ENCODE measurements around the gene JPH3.
"Not testable (repeated sequence)": the region's sequence is repeated elsewhere in the genome, so short reads cannot be mapped to it uniquely, and the experiment has no call there.

JPH3 gene

DNA sequence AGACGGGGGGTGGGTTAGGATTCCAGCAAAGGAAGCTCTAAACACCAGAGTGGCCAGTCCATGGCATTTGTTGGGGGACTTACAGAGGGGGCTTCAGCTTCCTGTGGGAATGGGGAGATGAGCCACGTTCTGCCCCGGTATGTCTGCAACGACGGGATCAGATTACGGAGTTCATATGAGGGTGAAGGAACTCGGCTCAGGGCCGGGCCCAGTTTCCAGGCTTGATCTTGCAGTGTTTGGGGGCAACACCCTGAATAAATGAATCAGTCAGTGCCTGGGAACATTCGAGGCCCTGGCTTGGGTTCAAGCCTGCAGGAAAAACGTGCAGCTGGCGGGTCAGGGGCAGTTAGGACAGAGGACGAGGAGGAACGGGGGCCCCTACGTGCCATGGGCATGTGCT, 54.0 kb downstream of the JPH3 start:
- no peak for DNase-seq

GRCh38 chr16:87657621-87658192, 55.4 kb downstream of the JPH3 start:
- peak; percentile 9 for DNase-seq

- DNase-seq: peak; percentile 88
Measured at GRCh38 chr16:87658564-87659225, 56.4 kb downstream of the JPH3 start.

- no peak for DNase-seq
Measured at GRCh38 chr16:87661561-87661960, 59.3 kb downstream of the JPH3 start.

GRCh38 chr16:87662254-87663204, 60.2 kb downstream of the JPH3 start:
- no peak for DNase-seq

DNA sequence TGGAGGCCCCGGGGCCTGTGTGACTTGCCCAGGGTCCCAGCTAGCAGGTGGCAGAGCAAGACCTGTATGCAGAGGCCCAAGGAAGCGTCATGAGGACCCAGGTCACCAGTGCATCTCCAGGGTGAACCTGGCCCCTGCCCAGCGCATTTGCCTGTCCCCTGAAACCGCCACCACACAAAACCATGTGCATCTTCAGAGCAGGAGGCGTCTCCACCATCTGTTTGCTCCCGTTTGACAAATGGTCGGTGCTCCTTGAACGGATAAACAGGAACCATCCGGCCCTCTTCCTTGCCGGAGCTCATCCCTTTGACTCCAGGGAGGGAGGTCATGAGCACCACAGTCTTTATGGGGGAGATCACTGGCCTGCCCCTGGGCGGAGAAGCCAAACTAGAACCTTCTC, 62.5 kb downstream of the JPH3 start:
- DNase-seq: no peak

GRCh38 chr16:87665193-87665592, 62.9 kb downstream of the JPH3 start:
- no peak for DNase-seq

DNA sequence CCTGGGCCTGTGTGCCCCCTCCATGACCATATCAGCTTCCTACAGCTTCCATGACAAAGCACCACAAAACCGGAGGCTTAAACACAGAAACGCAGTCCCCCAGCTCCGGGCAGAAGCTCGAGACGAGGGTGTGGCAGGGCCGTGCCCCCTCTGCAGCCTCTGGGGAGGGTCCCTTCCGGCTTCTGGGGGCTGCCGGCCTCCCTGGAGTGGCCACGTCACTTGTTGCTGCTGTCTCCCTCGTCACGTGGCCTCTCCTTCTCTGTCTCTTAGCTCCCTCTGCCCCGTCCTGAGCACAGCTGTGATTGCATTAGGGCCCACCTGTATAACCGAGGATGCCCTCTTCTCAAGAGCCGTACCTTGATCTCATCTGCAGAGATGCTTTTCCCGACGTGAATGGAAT, 64.6 kb downstream of the JPH3 start:
- DNase-seq: no peak

GRCh38 chr16:87667443-87667842, 65.1 kb downstream of the JPH3 start:
- no peak for DNase-seq

GRCh38 chr16:87667946-87668345, 65.6 kb downstream of the JPH3 start:
- no peak for DNase-seq

DNA sequence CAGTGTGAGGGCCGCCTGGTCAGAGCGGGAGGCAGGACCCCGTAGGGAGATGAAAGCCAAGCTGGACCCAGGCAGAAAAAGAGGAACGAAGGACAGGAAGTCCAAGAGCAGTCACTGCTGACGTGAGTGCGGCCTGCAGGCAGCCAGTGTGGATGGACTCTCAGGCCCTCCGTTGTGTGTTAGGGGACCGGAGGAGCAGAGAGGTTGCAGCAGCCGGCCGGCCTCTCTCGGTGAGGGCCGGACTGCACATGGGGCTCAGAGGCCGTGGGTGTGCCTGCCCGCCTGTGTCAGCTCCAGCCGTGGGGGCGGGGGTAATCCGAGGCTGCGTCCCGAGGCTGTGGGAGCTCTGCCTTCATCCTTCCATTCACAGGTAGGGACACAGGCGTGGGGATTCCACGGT, 67.4 kb downstream of the JPH3 start:
- no peak for DNase-seq

DNA sequence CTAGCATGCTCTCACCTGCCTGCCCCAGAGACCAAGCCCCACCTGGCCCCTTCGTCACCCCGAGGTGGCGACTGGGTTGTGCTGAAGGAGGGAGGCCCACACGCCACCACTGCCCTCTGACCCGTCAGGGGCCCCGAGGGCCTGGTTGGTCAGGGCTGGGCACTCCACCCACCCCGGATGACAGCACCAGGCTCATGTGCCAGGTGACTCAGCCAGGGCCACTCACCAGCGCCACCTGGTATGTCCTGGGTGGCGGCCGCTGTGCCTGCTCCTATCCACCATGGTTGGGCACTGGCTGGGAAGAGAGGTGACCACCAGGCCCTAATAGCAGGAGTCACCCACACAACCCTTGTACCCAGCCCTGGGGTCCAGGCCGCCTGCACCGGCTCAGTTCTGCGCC, 68.9 kb downstream of the JPH3 start:
- no peak for DNase-seq

DNA sequence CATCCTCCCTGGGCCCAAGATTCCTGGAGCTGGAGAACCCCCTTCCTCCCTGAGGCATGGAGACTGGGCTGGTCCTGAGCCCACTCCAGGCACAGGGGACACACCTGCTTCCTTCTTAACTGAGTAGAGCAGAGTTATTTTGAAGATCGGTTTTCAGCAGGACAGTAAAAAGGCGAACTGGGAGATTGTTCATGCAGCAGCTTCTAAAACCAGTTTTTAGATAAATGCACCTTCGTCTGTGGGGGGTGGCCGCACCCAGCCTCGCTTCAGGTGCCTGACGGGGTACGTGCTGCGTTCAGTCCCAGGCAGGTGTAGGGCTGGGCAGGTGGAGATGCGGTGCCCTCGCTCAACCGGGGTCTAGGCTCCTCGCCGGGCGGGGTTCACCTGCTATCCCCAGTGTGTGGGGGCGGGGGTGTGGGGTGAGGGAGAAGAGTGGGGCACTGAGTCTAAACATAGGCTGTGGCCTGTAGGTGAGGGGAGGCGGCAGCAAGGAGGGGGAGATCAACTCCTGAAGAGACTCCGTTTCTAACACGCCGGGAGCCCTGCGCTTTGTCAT, 69.5 kb downstream of the JPH3 start:
- DNase-seq: no peak

DNA sequence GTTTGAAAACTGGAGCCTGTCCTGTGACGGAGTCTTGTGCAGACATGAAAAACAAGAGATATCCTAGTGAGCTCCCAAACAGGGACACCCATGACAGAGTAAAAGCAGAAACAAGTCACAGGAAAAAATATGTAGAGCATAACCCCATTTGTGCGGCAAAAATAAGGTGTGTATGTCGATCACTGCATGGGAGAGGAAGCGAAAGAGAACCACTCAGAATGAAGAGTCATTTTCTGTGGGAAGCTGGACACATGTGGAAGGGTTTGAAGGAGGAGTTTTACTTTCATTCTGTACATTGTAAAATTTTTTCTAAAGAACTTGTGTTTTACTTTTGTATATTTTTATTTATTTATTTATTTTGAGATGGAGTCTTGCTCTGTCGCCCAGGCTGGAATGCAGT, 72.1 kb downstream of the JPH3 start:
- no peak for DNase-seq

DNA sequence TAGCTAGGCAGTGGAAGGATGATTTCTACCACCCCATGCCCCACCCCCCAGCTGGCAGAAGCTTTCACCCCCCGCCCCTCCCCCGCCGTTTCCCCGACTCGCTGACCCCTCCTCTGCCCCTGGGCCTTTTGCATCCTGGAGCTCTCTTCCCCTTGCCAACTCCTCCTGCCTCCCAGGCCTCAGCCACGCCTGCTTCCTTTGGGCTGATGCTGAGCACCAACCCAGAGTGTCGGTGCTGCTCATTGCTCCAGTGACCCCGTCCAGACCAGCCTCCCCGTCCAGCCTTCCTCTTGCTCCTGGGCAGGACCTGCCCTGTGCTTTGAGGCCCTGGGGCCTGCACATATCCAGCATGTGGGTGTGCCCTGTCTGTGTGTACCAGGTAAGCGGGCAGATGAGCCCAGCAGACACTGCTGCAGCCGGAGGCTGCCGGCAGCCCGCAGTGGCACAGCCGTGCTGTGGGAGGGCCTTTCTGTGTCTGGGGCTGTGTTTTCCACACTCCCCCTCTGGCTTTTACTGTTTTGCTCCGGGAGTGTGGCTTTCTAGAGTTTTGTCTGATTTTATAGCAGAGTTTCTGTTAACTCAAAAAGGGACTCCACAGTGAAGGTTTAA, 72.9 kb downstream of the JPH3 start:
- DNase-seq: no peak

DNA sequence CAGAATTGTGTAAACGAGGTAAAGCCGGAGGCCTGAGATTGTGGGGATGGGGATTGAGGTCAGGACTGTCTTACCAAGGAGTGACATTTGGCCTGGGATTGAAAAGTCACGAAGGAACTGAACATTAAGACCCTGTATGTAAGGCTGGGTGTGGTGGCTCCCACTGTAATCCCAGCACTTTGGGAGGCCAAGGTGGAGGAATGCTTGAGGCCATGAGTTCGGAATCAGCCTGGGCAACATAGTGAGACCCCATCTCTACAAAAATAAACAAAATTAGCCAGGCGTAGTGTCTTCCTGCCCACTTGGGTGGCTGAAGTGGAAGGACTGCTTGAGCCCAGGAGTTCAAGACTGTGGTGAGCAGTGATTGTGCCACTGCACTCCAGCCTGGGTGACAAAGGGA, 75.5 kb downstream of the JPH3 start:
- DNase-seq: no peak

DNA sequence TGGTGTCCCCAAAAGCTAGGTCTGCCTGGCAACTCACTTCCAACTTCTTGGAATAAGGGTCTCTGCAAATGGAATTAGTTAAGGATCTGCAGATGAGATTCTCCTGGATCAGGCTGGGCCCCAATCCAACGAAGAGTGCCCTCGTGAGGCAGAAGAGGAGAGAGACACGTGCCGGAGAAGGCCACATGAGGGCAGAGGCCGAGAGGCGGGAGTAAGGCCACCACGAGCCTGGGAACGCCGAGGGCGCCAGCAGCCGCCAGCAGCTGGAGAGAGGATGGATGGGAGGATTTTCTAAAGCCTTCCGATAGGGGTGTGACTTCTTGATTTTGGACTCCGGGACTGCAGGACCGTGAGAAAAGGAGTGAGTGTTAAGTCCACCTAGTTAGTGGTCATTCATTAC, 76.3 kb downstream of the JPH3 start:
- no peak for DNase-seq

DNA sequence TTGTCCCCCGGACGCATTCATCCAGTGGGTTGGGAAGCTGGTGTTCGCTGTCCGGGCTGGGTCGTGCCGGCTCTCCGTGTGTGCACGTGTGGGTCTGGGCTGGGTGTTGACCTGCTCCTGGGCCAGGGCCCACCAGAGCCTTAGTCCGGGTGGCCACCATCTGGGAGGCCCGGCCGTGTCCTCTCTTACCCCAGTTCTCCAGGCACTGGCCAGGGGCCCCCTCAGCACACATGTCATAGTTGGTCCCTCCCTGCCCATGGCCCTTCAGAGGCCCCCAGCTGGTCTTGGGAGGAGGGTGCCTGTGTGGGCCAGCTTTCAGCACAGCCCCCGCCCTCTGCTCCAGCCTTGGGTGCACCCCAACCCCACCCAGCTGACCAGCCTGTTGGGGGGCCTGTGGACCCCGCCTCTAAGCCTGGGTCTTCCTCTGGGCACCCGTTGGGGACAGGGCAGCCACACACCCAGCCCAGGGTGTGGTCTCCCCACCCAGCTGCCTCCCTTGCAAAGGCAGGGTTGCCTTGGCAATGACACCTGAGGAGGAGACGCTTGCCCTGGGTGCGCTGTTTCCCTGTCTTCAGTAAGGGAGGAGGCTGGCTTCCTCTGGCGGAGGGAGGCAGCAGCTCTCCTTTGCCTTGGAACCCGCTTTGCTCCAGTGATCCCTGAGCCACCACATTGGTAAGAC, 77.4 kb downstream of the JPH3 start:
- no peak for DNase-seq

- no peak for DNase-seq
Measured at GRCh38 chr16:87680272-87680644, 78.0 kb downstream of the JPH3 start.

DNA sequence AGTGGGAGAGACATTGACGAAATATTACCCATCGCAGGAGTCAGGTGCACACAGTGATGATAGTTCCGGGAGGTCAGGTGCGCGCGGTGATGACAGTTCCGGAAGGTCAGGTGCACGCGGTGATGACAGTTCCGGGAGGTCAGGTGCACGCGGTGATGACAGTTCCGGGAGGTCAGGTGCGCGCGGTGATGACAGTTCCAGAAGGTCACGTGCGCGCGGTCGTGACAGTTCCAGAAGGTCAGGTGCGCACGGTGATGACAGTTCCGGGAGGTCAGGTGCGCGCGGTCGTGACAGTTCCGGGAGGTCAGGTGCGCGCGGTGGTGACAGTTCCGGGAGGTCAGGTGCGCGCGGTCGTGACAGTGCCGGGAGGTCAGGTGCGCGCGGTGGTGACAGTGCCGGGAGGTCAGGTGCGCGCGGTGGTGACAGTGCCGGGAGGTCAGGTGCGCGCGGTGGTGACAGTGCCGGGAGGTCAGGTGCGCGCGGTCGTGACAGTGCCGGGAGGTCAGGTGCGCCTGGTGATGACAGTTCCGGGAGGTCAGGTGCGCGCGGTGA, 78.8 kb downstream of the JPH3 start:
- DNase-seq: not testable (repeated sequence)

DNA sequence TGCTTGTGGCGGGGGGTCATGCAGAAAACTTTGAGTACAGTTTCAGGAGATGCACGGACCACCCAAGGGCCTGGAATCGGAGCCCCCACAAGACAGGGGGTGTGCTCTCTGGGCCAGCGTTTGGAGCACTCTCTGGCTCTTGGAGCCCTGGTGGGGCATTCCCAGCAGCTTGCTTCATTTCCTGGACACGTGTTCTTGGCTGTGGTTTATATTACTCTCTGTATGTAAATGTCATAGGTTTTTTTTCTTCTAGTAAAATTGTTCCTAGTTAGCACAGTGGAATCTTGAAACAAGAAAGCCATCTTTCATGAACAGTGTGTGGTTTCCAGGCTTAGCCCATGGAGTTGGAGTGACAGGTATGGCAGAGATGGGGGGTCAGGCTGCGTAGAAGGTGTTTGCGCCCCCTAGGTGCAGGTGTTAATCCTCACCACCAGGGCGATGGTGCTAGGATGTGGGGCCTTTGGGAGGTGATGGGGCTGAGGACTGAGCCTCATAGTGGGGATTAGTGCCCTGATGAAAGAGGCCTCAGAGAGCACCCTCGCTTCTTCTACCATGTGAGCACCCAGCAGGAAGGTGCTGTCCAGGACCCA, 79.8 kb downstream of the JPH3 start:
- DNase-seq: no peak

DNA sequence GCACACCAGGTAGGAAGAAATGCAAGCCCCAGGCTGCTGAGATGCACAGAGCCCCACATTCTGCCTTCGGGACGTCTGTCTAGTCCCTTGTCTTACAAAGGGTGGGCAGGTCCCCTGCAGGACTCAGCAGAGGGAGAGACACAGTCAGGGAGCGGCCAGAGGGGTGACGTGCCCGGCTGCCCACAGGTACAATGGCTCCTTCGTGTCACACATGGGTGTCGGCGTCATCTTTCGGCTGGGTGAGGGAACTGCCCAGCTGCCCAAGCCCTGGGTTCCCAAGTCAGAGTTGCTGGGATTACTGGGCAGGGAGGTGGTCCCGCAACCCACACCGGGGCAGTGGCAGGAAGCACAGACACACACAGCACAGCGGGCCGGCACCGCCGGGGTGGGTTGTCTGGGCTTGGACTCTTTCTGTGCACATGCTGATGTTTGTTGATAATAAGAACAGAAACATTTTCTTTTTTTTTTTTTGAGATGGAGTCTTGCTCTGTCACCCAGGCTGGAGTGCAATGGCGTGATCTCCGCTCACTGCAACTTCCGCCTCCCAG, 80.6 kb downstream of the JPH3 start:
- no peak for DNase-seq
